Inflammatory macrophage (primary cell): ENCODE results near the gene KCNRG.
"Not testable (repeated sequence)": the region's sequence is repeated elsewhere in the genome, so short reads cannot be mapped to it uniquely, and the experiment has no call there.

Experiments used
- DNase-seq, 2 donors: peaks; one replicate each; pipeline ENCODE4 v3.0.0-alpha.2; 2020 to 2022
- total RNA-seq, 18 experiments: gene quantifications; one replicate each; lab custom pipeline; 2026; ENCODE audit warnings: mixed read lengths in 6 of 18, inconsistent platforms in 2 of 18; lab: John Stamatoyannopoulos, UW

Gene KCNRG, protein sequence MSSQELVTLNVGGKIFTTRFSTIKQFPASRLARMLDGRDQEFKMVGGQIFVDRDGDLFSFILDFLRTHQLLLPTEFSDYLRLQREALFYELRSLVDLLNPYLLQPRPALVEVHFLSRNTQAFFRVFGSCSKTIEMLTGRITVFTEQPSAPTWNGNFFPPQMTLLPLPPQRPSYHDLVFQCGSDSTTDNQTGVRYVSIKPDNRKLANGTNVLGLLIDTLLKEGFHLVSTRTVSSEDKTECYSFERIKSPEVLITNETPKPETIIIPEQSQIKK
- total RNA-seq, result 0 to 0.36 (median 0.15) reads per million in 18 experiments

DNA sequence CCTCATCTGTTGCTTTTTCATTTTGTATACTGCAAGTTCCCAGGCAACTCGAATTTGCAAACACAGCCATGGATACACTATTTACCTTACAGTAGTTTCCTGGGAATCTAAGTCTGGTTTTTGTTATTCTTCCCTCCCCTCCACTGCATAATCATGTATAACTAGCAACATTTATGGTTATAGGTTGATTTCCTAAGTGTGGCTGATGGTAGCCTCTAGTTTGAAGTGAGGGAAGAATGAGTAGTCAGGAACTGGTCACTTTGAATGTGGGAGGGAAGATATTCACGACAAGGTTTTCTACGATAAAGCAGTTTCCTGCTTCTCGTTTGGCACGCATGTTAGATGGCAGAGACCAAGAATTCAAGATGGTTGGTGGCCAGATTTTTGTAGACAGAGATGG, at the start of gene KCNRG:
Gene KCNRG, plus strand, starts transcription at position 187 of the 400 bp plus-strand sequence. Its CDS starts 50 bp downstream, at position 237.
- no peak for DNase-seq

DNA sequence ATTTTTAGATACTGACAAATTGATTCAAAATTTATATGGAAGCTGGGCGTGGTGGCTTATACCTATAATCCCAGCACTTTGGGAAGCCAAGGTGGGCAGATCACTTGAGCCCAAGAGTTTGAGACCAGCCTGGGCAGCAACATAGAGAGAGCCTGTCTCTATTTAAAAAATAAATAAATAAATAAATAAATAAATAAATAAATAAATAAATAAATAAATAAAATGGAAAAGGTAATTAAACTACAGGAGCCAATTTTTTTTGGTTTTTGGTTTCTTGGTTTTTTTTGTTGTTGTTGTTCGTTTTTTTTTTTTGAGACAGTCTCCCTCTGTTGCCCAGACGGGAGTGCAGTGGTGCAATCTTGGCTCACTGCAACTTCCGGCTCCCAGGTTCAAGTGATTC, 47.8 kb upstream of the KCNRG start:
- no peak for DNase-seq

DNA sequence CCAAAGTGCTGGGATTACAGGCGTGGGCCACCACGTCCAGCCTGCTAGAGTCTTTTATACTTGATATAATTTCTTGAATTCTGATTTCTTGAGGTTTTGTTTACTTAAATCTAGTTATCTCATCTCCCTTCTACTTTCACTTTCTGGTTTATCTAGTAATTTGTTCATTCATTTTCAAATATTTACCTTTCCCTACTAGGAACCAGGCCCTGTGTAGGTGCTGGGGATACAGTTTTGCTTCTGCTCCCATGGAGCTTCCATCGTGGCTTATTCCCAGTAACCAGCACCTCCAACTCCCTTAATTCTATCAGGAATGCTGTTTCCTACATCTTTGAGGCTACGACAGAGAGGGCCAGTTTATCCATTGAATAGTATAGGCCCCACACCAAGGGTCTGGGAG, 42.5 kb upstream of the KCNRG start:
- no peak for DNase-seq

DNA sequence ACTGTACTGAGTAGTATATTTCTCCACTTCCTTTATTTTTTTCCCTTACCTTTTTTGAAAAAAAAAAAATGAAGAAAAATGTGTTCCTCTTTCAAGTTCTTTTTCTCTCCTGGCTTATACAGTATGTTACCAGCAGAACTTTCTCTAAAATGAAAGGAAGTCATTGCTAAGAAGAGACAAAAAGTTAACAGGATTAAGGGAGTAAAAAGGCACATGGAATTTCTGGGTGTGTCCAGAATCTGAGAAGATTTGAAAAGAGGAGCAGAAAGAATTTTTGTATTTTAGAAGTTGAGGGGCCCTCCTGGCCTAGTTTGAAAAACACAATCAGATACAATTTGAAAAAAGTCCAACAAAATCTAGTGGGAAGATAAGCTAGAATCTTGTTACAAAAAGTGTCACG, 39.4 kb upstream of the KCNRG start:
- no peak for DNase-seq

DNA sequence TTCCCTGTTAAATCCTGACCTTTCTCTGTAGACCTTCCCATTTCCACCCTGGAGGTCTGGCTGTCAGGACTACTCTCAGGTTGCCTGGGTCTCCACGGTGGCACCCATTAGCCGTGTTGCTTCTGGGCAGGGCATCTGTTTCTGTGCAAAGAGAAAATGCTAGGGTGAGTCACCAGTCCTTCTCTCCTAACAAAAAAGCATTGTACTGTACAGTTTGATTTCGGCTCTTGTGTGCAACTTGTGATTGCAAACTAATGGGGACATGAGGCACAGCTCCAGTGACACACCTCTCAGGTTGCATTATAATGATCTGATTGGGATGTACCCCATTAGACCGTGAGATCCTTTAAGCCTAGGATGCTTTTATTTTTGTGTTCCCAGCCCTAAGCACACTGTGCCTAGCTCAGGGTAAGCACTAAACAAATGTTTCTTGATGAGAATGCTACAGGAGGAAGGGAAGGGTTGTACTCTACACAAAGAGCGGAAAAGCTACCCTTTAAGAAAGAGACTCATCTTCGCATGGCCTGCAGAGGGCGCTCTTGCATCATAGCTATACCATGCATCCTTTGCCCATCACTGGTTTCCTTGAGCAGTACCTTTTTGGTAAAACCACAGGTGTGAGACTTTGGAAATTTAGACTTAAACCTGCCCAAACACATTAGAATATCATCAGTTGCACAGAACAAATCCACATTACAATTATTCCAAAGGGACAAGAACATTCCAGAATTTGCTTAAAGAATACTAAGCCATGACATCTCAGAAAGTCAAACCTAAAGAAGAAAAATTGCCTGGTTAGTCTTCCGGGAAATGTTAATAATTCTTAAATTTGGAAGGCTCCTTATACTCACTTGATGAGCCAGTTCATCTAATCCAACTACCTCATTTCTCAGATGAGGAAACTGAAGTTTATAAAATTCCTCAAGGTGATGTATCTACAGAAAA, 38.7 kb upstream of the KCNRG start:
- DNase-seq, result peak; percentile 54 to 74

DNA sequence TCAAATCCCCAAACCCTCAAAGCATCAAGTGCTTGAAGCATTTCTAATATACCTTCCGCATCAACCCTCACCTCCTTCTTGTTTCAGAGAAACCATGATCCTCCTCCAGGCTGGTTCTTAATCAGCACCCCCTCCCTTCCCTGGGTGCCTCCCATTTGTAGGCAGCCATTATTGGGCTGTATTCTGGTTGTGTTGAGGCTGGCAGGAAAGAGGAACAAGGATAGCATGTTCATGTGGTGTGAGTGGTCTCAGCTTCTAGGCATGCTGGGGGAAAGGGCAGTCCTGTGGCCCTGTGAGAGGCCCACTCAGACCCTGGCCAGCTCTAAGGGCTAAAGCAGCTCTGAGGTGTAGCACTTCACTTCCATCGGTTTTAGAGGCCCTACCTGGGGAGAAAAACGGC, 37.3 kb upstream of the KCNRG start:
- DNase-seq, result no peak

DNA sequence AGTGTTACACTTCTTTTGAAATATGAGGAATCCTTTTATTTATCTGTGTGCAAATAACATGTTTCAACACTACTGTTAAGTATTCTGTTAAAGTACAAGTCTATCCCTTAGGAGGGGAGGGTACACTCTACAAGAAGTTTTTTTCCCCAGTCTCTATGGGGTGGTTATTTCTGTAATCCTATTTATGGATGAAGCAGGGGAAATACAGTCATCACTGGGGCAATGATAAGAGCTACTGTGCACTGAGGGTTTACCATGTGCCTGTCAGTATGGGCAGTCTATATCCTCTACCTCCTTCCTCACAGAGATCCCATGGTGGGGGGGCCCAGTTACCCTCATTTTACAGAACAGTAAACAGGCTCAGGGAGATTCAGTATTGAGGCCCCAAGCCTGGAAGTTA, 35.0 kb upstream of the KCNRG start:
- DNase-seq, result no peak

DNA sequence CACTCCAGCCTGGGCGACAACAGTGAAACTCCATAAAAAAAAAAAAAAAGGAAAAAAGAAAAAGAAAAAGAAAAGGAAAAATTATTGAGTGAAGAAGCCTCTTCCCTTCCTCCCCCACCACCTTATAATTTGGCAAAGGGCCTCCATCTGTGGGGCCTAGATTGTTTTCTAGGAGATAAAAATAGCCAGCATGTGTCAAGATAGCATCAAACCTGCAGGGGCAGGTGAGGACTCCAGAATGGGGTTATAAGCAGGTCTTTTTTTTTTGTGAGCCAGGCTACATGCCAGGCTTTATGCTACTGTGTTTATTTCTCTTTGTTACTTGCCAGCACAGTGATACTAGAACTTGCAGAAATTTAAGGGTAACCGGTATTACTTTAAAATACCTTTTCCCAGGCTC, 30.1 kb upstream of the KCNRG start:
- DNase-seq, result no peak

DNA sequence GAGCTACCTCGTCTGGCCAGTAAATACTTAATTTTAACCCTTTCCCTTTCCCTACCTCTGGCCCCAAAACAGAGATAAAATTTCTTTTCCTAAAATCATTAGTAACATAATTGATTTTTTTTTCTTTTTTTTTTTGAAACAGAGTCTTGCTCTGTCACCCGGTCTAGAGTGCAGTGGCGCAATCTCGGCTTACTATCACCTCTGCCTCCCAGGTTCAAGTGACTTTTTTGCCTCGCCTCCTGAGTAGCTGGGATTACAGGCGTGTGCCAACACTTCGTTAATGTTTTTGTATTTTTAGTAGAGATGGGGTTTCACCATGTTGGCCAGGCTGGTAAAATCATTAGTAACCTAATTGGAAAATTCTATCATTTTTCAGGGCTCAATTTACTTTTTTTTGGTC, 28.8 kb upstream of the KCNRG start:
- no peak for DNase-seq

DNA sequence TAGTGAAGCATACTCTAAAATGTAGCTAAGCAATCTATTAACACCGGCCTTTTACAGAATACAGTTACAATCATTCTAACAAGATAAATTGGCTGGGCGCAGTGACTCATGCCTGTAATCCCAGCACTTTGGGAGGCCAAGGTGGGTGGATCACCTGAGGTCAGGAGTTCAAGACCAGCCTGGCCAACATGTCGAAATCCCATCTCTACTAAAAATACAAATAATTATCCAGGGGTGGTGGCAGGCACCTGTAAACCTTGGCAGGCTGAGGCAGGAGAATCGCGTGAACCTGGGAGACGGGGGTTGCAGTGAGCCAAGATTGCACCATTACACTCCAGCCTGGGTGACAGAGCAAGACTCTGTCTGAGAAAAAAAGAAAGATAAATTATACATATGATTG, 24.6 kb upstream of the KCNRG start:
- DNase-seq, result not testable (repeated sequence)

DNA sequence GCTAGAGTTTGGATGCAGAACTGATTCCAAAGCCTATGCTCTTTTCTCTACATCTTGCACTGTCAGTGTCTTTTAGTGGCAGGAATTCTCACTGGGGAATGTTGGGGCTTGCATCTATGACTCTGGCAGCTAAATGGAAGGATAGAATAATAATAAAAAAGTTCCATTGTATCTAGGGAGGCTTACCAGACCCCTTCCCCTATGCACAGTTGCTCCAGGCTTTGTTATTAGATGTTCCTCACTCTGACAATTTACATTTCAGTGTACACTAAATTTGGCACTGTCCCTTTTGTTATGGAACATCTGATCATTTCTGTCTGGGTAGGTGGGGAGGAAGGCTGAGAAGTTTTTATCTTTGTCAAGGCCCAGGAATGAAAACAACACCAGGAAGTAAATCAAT, 22.1 kb upstream of the KCNRG start:
- DNase-seq, result no peak

DNA sequence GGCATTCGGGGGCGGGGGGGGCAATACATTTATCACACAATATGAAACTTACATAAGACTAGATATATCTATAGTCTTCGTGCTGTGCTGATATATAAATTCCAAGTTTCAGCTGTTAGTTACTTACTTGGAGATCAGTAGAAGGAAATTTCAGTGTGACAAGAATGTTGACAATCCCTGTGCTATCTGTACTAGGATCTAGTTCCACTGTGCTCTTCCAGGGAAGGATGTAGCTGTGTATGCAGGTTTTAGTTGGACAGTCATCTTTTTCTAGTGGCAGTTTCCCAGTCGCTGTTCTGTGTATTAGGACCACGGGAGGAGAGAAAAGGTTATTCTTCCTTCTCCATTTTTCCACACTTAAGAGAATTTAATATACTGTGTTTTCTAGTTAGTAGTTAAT, 21.6 kb upstream of the KCNRG start:
- DNase-seq, result no peak

DNA sequence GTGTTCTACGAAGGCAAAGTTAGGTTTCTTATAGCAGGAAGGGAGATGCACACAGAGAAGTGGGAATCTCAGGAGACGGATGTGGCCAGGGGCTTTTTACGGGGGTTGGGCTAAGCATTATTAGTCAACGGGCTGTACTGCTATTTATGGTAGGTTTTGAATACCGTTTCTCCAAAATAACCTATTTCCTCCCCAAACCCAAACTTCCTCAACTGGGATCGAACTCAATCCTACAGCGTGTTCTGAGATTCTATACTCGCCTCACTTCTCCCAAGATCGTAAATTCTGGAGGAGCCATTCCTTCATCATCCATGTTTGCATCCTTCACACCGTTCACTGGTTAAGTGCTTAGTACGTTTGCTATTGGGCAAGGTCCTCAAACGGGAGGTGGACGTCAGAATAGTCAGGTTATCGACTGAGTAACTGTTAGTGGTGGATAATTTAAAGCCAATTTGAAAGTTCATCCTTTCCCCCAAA, 19.6 kb upstream of the KCNRG start:
- peak; percentile 41 to 42 for DNase-seq

DNA sequence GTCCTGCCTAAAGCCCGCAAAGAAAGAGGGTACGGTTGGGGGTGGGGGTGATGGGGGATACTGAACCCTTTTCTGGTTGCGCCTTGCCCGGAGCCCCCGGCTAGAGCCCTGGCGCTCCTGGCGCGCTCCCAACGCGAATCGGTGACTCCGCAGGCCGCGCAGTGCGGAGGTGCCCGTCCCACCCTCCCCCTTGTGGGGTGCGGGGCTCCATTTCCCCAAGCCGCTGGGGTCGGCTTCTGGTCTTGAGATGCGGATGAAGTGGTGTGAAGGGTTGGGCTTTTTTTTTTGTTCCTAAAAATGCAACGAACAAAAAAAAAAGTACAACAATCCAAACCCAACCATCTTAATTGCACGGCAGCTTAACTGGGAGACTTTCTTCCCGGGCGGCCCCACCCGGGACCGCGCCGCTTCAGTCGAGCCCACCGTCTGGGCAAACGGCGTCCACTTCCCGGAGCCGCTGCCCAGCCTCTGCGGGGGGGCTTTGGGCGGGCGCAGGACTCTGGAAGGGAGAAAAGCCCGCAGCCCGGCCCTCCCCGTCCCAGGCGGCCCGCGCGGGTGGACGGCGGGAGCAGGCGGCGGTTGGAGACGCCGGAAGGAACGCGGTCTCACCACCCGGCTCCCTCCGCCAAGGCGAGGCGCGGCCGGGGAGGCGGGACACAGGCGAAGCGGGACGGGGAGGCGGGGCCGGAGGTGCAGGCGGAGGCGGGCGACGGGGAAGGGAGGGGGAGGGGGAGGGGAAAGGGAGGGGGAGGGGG, 18.9 kb upstream of the KCNRG start:
- peak; percentile 91 to 94 for DNase-seq

DNA sequence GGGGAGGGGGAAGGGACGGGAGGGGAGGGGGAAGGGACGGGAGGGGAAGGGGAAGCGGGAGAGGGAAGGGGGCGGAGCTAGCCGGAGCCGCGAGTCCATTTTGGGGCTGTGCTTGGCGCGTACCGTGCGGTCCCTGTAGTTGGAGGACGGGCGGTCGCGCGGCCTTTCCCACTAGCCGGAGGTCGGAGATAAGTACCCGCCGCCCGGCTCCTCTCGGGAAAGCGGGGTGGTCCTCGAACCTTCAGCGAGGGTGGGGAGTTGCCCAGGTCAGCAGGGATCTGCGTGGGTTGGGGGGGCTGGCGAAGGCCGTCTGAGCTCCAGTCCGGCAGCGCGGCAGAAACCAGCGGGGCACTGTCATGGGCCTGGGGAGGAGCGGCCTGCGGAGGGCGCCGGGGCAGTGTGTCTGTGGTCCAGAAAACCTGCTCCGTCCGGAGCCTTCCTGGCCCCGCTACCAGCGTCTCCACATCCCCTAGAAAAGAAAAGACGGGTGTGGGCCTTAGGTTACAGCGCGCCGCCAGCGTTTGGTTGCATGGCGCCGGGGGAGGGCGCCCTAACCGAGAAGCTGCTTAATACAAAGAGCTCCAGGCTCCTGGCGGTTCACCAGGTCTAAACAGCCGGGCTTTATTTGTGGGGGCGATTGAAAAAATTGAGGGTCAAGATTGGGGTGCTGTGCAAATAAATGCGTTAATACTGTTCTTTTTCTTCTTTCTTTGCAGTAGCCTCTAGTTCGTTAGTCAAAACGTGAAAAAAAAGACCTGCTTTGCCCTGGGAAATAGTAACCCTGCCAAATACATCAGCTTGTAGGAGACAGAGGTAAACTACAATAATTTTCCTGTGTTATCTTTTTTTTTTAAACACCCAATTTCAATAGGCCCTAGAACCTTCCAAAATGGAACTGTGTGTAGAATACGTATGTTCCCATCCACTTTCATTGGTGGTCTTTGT, 18.0 kb upstream of the KCNRG start, which contains the start of gene TRIM13:
Gene TRIM13, plus strand, starts transcription at position 92 of the 945 bp plus-strand sequence. CDS start 14,899 bp downstream, outside the sequence.
- DNase-seq, result peak; percentile 79 to 90

DNA sequence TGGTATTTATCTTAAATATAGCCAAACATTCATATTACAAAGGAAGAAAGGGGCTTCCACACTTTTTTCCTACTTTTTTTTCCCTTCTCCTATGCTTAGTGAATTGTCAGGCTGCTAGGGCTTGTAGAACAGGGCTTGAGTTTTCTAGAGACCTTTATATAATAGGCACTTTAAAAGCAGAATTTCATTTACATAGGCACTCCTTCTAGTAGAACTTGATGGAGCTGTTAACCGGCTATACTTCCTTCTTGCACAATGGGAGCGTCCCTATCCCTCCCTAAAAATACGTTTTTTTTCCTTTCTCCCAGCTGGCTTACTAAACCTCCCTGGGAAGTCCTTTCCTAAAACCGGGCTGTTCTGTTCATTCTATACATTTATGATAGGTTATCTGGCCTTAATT, 17.3 kb upstream of the KCNRG start:
- peak; percentile 7 to 13 for DNase-seq

DNA sequence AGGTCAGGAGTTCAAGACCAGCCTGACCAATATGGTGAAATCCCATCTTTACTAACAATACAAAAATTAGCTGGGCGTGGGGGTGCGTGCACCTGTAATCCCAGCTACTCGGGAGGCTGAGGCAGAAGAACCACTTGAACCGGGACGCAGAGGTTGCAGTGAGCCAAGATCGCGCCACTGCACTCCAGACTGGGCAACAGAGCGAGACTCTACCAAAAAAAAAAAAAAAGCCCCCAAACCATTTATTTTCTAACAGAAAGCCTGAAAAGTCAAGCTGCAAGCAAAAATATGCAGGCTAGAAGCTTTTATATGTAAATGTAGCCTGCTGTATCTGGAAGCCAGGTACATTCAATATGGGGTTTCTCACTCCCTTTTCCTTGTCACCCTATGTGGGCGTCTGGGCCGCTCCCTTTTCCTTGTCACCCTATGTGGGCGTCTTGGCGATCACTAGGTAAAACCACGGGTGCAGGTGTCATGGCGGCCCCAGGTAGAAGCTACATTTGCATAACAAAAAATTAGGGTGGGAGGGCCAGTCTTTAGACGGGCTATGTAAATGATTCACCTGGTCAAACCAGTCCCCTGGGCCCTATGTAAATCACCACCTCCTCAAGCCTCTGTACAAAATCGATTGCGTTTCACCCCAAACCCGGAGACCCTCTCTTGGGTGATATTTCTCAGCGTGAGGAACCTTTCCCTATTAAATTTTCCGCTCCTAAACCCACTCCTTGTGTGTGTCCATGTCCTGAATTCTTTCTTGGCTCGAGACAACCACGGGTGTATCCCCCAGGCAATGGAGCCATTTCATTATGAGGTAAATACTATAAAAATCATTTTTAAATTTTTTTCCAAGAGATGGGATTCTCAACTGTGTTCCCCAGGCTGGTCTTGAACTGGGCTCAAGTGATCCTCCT, 16.3 kb upstream of the KCNRG start:
- peak in 1 of 2 donors; percentile 1 for DNase-seq

DNA sequence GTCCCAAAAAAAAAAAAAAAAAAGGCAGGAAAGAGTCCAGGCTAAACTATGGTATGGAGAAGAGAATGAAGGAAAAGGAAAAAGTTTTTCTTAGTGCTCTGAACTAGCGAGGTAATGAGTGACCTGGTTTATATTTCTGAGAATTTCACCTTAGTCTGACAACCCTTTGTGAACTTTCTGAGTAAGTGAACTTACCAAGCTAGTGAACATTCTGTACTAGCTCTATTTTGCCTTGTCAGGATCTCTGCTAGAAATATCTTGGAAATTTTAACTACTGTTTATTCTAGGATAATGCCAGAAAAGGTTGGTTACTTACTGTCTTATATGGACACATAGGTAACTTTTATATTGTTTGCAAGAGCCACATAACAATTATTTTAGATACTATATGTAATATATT, 14.0 kb upstream of the KCNRG start:
- no peak for DNase-seq

DNA sequence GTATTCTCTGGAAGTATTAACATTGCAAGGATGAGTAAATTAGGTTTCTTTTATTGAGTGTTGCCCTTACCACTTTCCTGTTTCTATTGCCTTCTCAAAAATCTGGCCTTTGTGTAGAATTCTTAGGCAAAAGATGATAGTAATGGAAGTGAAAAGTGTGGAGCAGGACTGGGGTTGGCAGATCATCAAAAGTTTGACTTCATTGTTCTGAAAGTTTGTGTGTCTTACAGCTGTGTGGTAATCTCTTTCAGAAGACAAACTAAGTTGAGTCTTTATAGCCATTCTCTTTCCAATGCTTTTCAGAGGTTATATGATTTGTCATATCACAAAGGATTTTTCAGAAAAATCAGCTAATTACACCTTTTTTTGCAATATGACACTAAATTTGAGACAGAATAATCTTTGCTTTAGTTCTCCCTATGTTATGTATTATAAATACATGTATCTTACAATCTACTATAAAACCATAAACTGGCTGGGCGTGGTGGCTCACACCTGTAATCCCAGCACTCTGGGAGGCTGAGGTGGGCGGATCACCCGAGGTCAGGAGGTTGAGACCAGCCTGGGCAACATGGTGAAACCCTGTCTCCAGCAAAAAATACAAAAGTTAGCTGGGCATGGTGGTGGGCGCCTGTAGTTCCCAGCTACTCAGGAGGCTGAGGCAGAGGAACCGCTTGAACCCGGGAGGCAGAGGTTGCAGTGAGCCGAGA, 8.7 kb upstream of the KCNRG start:
- peak in 1 of 2 donors; percentile 1 for DNase-seq

DNA sequence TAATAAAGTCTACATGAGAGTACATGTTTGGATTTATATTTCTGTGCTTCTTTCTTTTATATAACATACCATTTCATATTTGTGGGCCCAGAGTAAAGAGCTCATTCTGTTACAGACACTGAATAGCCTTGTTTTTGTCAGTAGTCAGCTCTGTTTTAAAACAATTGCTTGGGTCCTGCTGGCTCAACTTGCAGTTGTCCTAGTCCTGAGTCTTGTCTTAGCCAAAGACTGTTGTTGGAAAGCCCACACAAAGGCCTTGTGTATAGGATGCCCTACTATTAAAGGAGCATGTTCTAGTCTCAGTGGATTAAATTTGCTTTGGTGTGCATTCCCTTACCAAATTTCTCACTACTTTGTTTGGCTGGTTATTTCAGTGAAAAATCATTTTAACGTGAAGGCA, 3.8 kb upstream of the KCNRG start:
- peak in 1 of 2 donors; percentile 1 for DNase-seq
